K562 (cell line): ENCODE measurements around the gene RHOXF2B. TPM values are rescaled to one million over a fixed set of nuclear protein-coding genes. Genes with fewer than 3 reads are reported as not detected.

Source experiments
- ATAC-seq: fragments of 200-7000 bp; cut with Tn5 transposase; 3 replicates; pipeline ENCODE4 v1.9.1; 2020; ENCODE audit warnings: moderate library complexity
- BruUV-seq: library from RNA; stranded (reverse); fragments of 400-500 nt; replicated peaks from 2 replicates; lab custom pipeline; 2021; lab: Mats Ljungman, UMichigan
- CTCF ChIA-PET: fragments of 300-600 bp; formaldehyde crosslinking; extraction: SDS; loops from one replicate; lab custom pipeline; 2021; ENCODE audit warnings: low intra/inter-chr PET ratio; lab: Yijun Ruan, JAX
- POLR2A ChIA-PET: fragments of 300-600, 350-650 bp; sonication (Branson Sonifier 250); formaldehyde crosslinking; extraction: SDS; loops from one replicate; lab custom pipeline; 2021; ENCODE audit warnings: antibody characterized with exemption, inconsistent platforms; lab: Yijun Ruan, JAX
- DNase-seq, 4 experiments: peaks; one replicate each; pipeline versions ENCODE4 v3.0.0 to v3.0.0-alpha.2; 2011 to 2018; ENCODE audit warnings: low spot score in 3 of 4, mixed read lengths in 3 of 4; ENCODE audit errors: extremely low read depth in 1 of 4
- FAIRE-seq: peaks from 2 replicates; lab custom pipeline; 2011; peaks lifted over from hg19 to GRCh38; lab: Jason Lieb, UNC
- H2AFZ ChIP-seq: 2 replicates; pipeline ENCODE4 v1.6.0; 2011; ENCODE audit warnings: low read depth, low read length, control low read depth, inconsistent platforms
- H3K27ac ChIP-seq: fragments of 200-600 bp; 3 replicates; pipeline ENCODE4 v1.8.0; 2011; ENCODE audit warnings: low read depth, mild to moderate bottlenecking, control low read depth, inconsistent platforms, low read length, moderate library complexity, mixed read lengths; ENCODE audit errors: extremely low read depth
- H3K27me3 ChIP-seq, 2 experiments: fragments of 300-600 bp in 1 of 2; 2 replicates in 1 of 2; 3 replicates in 1 of 2; pipeline versions ENCODE4 v1.6.0 to v1.8.0; 2011; ENCODE audit warnings: inconsistent platforms in 2 of 2, low read length in 2 of 2, mild to moderate bottlenecking in 1 of 2, mixed read lengths in 1 of 2, moderate library complexity in 1 of 2; ENCODE audit not compliant: control insufficient read depth in 2 of 2, insufficient read depth in 2 of 2
- H3K36me3 ChIP-seq: fragments of 300-600 bp; 3 replicates; pipeline ENCODE4 v1.8.0; 2011; ENCODE audit warnings: mild to moderate bottlenecking, low read length, inconsistent platforms; ENCODE audit not compliant: control insufficient read depth, insufficient read depth
- H3K4me1 ChIP-seq, 2 experiments: fragments of 200-600 bp in 1 of 2; replicated peaks in 1 of 2; 2 replicates in 1 of 2; 3 replicates in 1 of 2; pipeline versions ENCODE4 v1.5.1 to v1.8.0; 2011; ENCODE audit warnings: inconsistent platforms in 2 of 2, low read length in 2 of 2, mild to moderate bottlenecking in 1 of 2, mixed read lengths in 1 of 2, moderate library complexity in 1 of 2; ENCODE audit not compliant: control insufficient read depth in 2 of 2, insufficient read depth in 2 of 2
- H3K4me2 ChIP-seq: 2 replicates; pipeline ENCODE4 v1.6.1; 2011; ENCODE audit warnings: low read length, control low read depth, inconsistent platforms, mixed read lengths; ENCODE audit not compliant: insufficient read depth
- H3K4me3 ChIP-seq: fragments of 200-600 bp; sonication (generic), shearing (Covaris generic); 2 replicates; pipeline ENCODE4 v1.5.1; 2016; ENCODE audit warnings: control low read depth, inconsistent platforms
- H3K79me2 ChIP-seq: fragments of 200-600 bp; 3 replicates; pipeline ENCODE4 v1.8.0; 2011; ENCODE audit warnings: low read length, inconsistent platforms; ENCODE audit not compliant: control insufficient read depth, insufficient read depth
- H3K9ac ChIP-seq, 2 experiments: 2 replicates each; pipeline versions ENCODE4 v1.6.0 to v1.6.1; 2011; ENCODE audit warnings: low read depth in 2 of 2, low read length in 2 of 2, control low read depth in 1 of 2, inconsistent platforms in 1 of 2, mild to moderate bottlenecking in 1 of 2, mixed read lengths in 1 of 2; ENCODE audit not compliant: insufficient read depth in 1 of 2
- H3K9me1 ChIP-seq: one replicate; pipeline ENCODE4 v1.6.0; 2011; ENCODE audit warnings: inconsistent platforms, mild to moderate bottlenecking, low read length, moderate library complexity; ENCODE audit not compliant: control insufficient read depth, insufficient read depth
- H3K9me3 ChIP-seq: replicated peaks from 2 replicates; pipeline ENCODE4 v1.5.1; 2011; ENCODE audit warnings: low read depth, low read length, inconsistent platforms; ENCODE audit not compliant: control insufficient read depth, insufficient read depth
- H4K20me1 ChIP-seq: replicated peaks from 2 replicates; pipeline ENCODE4 v1.6.1; 2011; ENCODE audit warnings: low read length, inconsistent platforms, mixed read lengths; ENCODE audit not compliant: control insufficient read depth, insufficient read depth
- C11orf30 ChIP-seq: fragments of 450-650 bp; IDR thresholded peaks from 2 replicates; pipeline ENCODE4 v1.6.1; 2016; ENCODE audit warnings: low read depth, mild to moderate bottlenecking
- CBX8 ChIP-seq: fragments of 200-600 bp; sonication (generic); IDR thresholded peaks from 2 replicates; pipeline ENCODE4 v1.6.1; 2012; ENCODE audit warnings: borderline replicate concordance, mixed run types, low read depth, mild to moderate bottlenecking, moderate library complexity, mixed read lengths, low read length, control low read depth, inconsistent platforms; ENCODE audit not compliant: poor library complexity, severe bottlenecking; ENCODE audit errors: extremely low read depth
- CGGBP1 ChIP-seq: fragments of 250-450 bp; sonication (Bioruptor Pico); IDR thresholded peaks from 2 replicates; pipeline ENCODE4 v1.9.0; 2021; ENCODE audit warnings: mild to moderate bottlenecking
- CTCFL ChIP-seq: IDR thresholded peaks from 2 replicates; pipeline ENCODE4 v1.6.1; 2011; ENCODE audit warnings: borderline replicate concordance, low read depth, mild to moderate bottlenecking, moderate library complexity, low read length; ENCODE audit not compliant: insufficient read depth, poor library complexity, severe bottlenecking
- EWSR1 ChIP-seq: fragments of 450-650 bp; IDR thresholded peaks from 2 replicates; pipeline ENCODE4 v1.6.1; 2018; ENCODE audit warnings: borderline replicate concordance, mild to moderate bottlenecking, low read depth, moderate library complexity; ENCODE audit not compliant: partially characterized antibody
- HNRNPK ChIP-seq: fragments of 200-400 bp; formaldehyde crosslinking; IDR thresholded peaks from one replicate; pipeline ENCODE4 v1.6.1; 2018; ENCODE audit warnings: mild to moderate bottlenecking, low read depth, low read length; ENCODE audit not compliant: poor library complexity, severe bottlenecking
- MAFG ChIP-seq: fragments of 450-650 bp; conservative IDR thresholded peaks from 2 replicates; pipeline ENCODE4 v1.6.1; 2016; ENCODE audit warnings: missing genetic modification characterization, missing compliant biosample characterization
- NEUROD1 ChIP-seq: fragments of 150-350 bp; IDR thresholded peaks from 2 replicates; pipeline ENCODE4 v1.6.1; 2014; ENCODE audit warnings: borderline replicate concordance, low read length, low read depth; ENCODE audit not compliant: partially characterized antibody
- NR3C1 ChIP-seq: sonication (generic); formaldehyde crosslinking; IDR thresholded peaks from 2 replicates; pipeline ENCODE4 v1.8.1; 2022; ENCODE audit warnings: missing genetic modification reagents
- RAD51 ChIP-seq: fragments of 450-650 bp; IDR thresholded peaks from 2 replicates; pipeline ENCODE4 v1.7.1; 2016; ENCODE audit warnings: low read depth, mild to moderate bottlenecking, borderline replicate concordance
- SMC3 ChIP-seq: conservative IDR thresholded peaks from 2 replicates; pipeline ENCODE4 v1.6.1; 2011; ENCODE audit warnings: low read depth, low read length, improper control_type of control experiment; ENCODE audit not compliant: insufficient read depth
- STAT5B ChIP-seq: fragments of 250-450 bp; sonication (Bioruptor Pico); IDR thresholded peaks from 2 replicates; pipeline ENCODE4 v1.8.0; 2021; ENCODE audit warnings: mild to moderate bottlenecking, inconsistent platforms
- TAF9B ChIP-seq: fragments of 450-650 bp; IDR thresholded peaks from 2 replicates; pipeline ENCODE4 v1.6.1; 2018; ENCODE audit warnings: mild to moderate bottlenecking; ENCODE audit not compliant: partially characterized antibody
- YBX1 ChIP-seq: fragments of 450-650 bp; IDR thresholded peaks from 2 replicates; pipeline ENCODE4 v1.7.1; 2016; ENCODE audit warnings: mild to moderate bottlenecking
- ZNF780A ChIP-seq: fragments of 250-450 bp; sonication (Bioruptor Pico); IDR thresholded peaks from 2 replicates; pipeline ENCODE4 v1.5.0; 2021; ENCODE audit warnings: mild to moderate bottlenecking
- WGBS: fragments of 100-300 bp; shearing (Covaris generic); methylation state at CpG from one replicate; pipeline ENCODE4 v1.1.6; 2016; ENCODE audit warnings: low coverage, mixed read lengths; ENCODE audit not compliant: insufficient coverage; ENCODE audit errors: missing lambda C conversion rate; 5-methylcytosine and 5-hydroxymethylcytosine counted together
- in situ Hi-C: fragments of 300-500 bp; cut with MboI; formaldehyde crosslinking; loops from 4 replicates; pipeline ENCODE4 v1.15.0; 2018; ENCODE audit warnings: inconsistent platforms, mixed read lengths
- intact Hi-C: fragments of 100-400 bp; cut with micrococcal nuclease; formaldehyde crosslinking; loops from 2 replicates; pipeline ENCODE4 v1.14.2; 2022
- polyA plus RNA-seq, 8 experiments: library from polyadenylated mRNA; depleted of rRNA in 4 of 8; stranded (reverse) in 5 of 8; unstranded in 3 of 8; fragments of >200 nt; fragmentation: Nextera tagmentation in 2 of 8; fragmentation: Illumina TruSeq in 1 of 8; extraction: Ambion mirVana in 2 of 8; extraction: Trizol in 1 of 8; gene quantifications; 2 replicates each; pipeline versions ENCODE4 v1.2.1 to v1.2.3, GENCODE V29; 2011 to 2014; ENCODE audit warnings: inconsistent platforms in 1 of 8, missing spikeins in 1 of 8
- total RNA-seq, 7 experiments: library from RNA; depleted of rRNA in 6 of 7; stranded (reverse); fragments of >200 nt in 6 of 7; fragmentation: Illumina TruSeq in 2 of 7; extraction: Trizol in 2 of 7; gene quantifications; 2 replicates each; pipeline versions ENCODE4 v1.2.1 to v1.2.3, GENCODE V29; 2011 to 2021; ENCODE audit warnings: low replicate concordance in 1 of 7

RHOXF2B gene
- total and polyA plus RNA-seq, 9 of the 15 experiments (the other 6 are each of a cell fraction or from before 2014, with no cell fraction given), result 0.79 to 4.3 (median 2.2) TPM

- no peak for DNase-seq
- BruUV-seq, result no TSS peak
- Histone ChIP-seq H3K4me2 (no peak overlapping the region), H3K79me2 (no peaks in the 10 kb centered on the region), H3K27ac (no peak overlapping the region), H4K20me1 (no peaks in the 10 kb centered on the region), H2AFZ (no peak overlapping the region), H3K4me3 (no peak overlapping the region), H3K27me3 (no peaks in the 10 kb centered on the region; a peak in 1 of 5 replicates), H3K9me3 (no peaks in the 10 kb centered on the region), H3K9me1 (no peaks in the 10 kb centered on the region), H3K9ac (no peak overlapping the region), H3K36me3 (no peaks in the 10 kb centered on the region), H3K4me1 (no peaks in the 10 kb centered on the region; a peak in 1 of 5 replicates)
- ChIA-PET CTCF (no interaction called here), POLR2A (interaction anchor here (0.5 kb wide), 1 partner anchor 214 kb away, joined by 3 read pairs; the partner anchor contains the start of gene ZBTB33)
- FAIRE-seq, result no peak
- in situ Hi-C loops (loop anchor here (10.0 kb wide), 1 partner anchor 158 kb away; no protein-coding TSS in a partner anchor), intact Hi-C loops (loop anchor here (10.0 kb wide), 1 partner anchor 178 kb away; no protein-coding TSS in a partner anchor)
- ATAC-seq, result no peak
- WGBS, result 38% methylated on average over 1 of the region's 1 CpG
- TF ChIP-seq TAF9B, result no peak
- TF ChIP-seq NR3C1 (CRISPR knock-in tag), result no peak
- TF ChIP-seq HNRNPK, result no peak
- TF ChIP-seq RAD51, result no peak
- no peak for TF ChIP-seq CTCFL
- no peak for TF ChIP-seq NEUROD1
- TF ChIP-seq YBX1, result no peak
- peak; percentile 44; the same call in 1 of the 2 replicates for TF ChIP-seq C11orf30
- no peak for TF ChIP-seq ZNF780A (CRISPR knock-in tag)
- no peak for TF ChIP-seq CBX8
- peak; percentile 31; the same call in 1 of the 2 replicates for TF ChIP-seq MAFG (tag)
- no peak for TF ChIP-seq EWSR1
- TF ChIP-seq SMC3, result no peak
- TF ChIP-seq CGGBP1 (CRISPR knock-in tag), result no peak
- TF ChIP-seq STAT5B (CRISPR knock-in tag), result no peak
Observed at GRCh38 chrX:120036704-120037103, 40.8 kb downstream of the RHOXF2B start.
